SK-N-SH treated with all-trans-retinoic acid at 6 μM for 48 hours (cell line): ENCODE measurements around the gene TTC13.

Experiments used
- ATAC-seq: fragments of 200-7000 bp; cut with Tn5 transposase; 3 replicates; pipeline ENCODE4 v1.9.1; 2020; ENCODE audit warnings: mild to moderate bottlenecking, moderate library complexity
- ARNTL ChIP-seq: fragments of 450-650 bp; formaldehyde crosslinking; IDR thresholded peaks from 2 replicates; pipeline ENCODE4 v1.5.0; 2020; ENCODE audit warnings: low read depth, mild to moderate bottlenecking, moderate library complexity, borderline replicate concordance
- BACH2 ChIP-seq: fragments of 250-450 bp; sonication (Bioruptor Pico); IDR thresholded peaks from 2 replicates; pipeline ENCODE4 v1.9.0; 2021; ENCODE audit warnings: mild to moderate bottlenecking, borderline replicate concordance
- CSDC2 ChIP-seq: fragments of 250-450 bp; sonication (Bioruptor Pico); IDR thresholded peaks from 2 replicates; pipeline ENCODE4 v1.5.0; 2020; ENCODE audit warnings: mild to moderate bottlenecking, moderate library complexity
- GLIS3 ChIP-seq: fragments of 250-450 bp; sonication (Bioruptor Pico); IDR thresholded peaks from 2 replicates; pipeline ENCODE4 v1.5.0; 2020; ENCODE audit warnings: mild to moderate bottlenecking, moderate library complexity
- ISL1 ChIP-seq: fragments of 250-450 bp; sonication (Bioruptor Pico); IDR thresholded peaks from 2 replicates; pipeline ENCODE4 v2.1.2; 2022; ENCODE audit warnings: mild to moderate bottlenecking, moderate library complexity
- OSR1 ChIP-seq: fragments of 250-450 bp; sonication (Bioruptor Pico); IDR thresholded peaks from 2 replicates; pipeline ENCODE4 v1.8.0; 2022; ENCODE audit warnings: moderate library complexity, mild to moderate bottlenecking, inconsistent platforms
- PPARA ChIP-seq: fragments of 250-450 bp; sonication (Bioruptor Pico); IDR thresholded peaks from 2 replicates; pipeline ENCODE4 v1.5.0; 2020; ENCODE audit warnings: mild to moderate bottlenecking, borderline replicate concordance
- RARB ChIP-seq: fragments of 250-450 bp; sonication (Bioruptor Pico); IDR thresholded peaks from 2 replicates; pipeline ENCODE4 v1.8.0; 2021; ENCODE audit warnings: mild to moderate bottlenecking, moderate library complexity
- SNAI2 ChIP-seq: fragments of 250-450 bp; sonication (Bioruptor Pico); IDR thresholded peaks from 2 replicates; pipeline ENCODE4 v1.5.0; 2020; ENCODE audit warnings: mild to moderate bottlenecking, moderate library complexity
- TCF4 ChIP-seq: fragments of 250-450 bp; sonication (Bioruptor Pico); IDR thresholded peaks from 2 replicates; pipeline ENCODE4 v1.8.0; 2021; ENCODE audit warnings: mild to moderate bottlenecking, moderate library complexity, borderline replicate concordance
- ZC3H10 ChIP-seq: fragments of 250-450 bp; sonication (Bioruptor Pico); IDR thresholded peaks from 2 replicates; pipeline ENCODE4 v1.5.1; 2021; ENCODE audit warnings: mild to moderate bottlenecking, moderate library complexity
- ZFP3 ChIP-seq: fragments of 250-450 bp; sonication (Bioruptor Pico); IDR thresholded peaks from 2 replicates; pipeline ENCODE4 v1.5.0; 2020; ENCODE audit warnings: mild to moderate bottlenecking, moderate library complexity
- ZFP30 ChIP-seq: fragments of 450-650 bp; formaldehyde crosslinking; IDR thresholded peaks from 2 replicates; pipeline ENCODE4 v1.5.0; 2022; ENCODE audit warnings: mild to moderate bottlenecking, moderate library complexity
- ZNF565 ChIP-seq: fragments of 450-650 bp; formaldehyde crosslinking; conservative IDR thresholded peaks from 2 replicates; pipeline ENCODE4 v1.5.0; 2020; ENCODE audit warnings: low read depth, mild to moderate bottlenecking, moderate library complexity
- ZNF70 ChIP-seq: fragments of 450-650 bp; formaldehyde crosslinking; IDR thresholded peaks from 2 replicates; pipeline ENCODE4 v1.5.0; 2020; ENCODE audit warnings: mild to moderate bottlenecking, moderate library complexity
- ZNF8 ChIP-seq: fragments of 450-650 bp; formaldehyde crosslinking; IDR thresholded peaks from 2 replicates; pipeline ENCODE4 v1.5.0; 2020; ENCODE audit warnings: mild to moderate bottlenecking, moderate library complexity
- TF ChIP-seq, protein P1 (sequence below): fragments of 250-450 bp; sonication (Bioruptor Pico); IDR thresholded peaks from 2 replicates; pipeline ENCODE4 v1.5.1; 2020; ENCODE audit warnings: low read depth, mild to moderate bottlenecking, moderate library complexity
- TF ChIP-seq, protein P2 (sequence below): fragments of 250-450 bp; sonication (Bioruptor Pico); IDR thresholded peaks from 2 replicates; pipeline ENCODE4 v1.5.1; 2021; ENCODE audit warnings: mild to moderate bottlenecking, moderate library complexity
- TF ChIP-seq, protein P3 (sequence below): fragments of 250-450 bp; sonication (Bioruptor Pico); IDR thresholded peaks from 2 replicates; pipeline ENCODE4 v1.5.0; 2020; ENCODE audit warnings: mild to moderate bottlenecking, moderate library complexity
- TF ChIP-seq, protein P4 (sequence below): fragments of 250-450 bp; sonication (Bioruptor Pico); IDR thresholded peaks from 2 replicates; pipeline ENCODE4 v1.8.0; 2020; ENCODE audit warnings: mild to moderate bottlenecking, moderate library complexity, borderline replicate concordance
- TF ChIP-seq, protein P5 (sequence below): fragments of 250-450 bp; sonication (Bioruptor Pico); IDR thresholded peaks from 2 replicates; pipeline ENCODE4 v1.8.0; 2021; ENCODE audit warnings: low read depth, mild to moderate bottlenecking, moderate library complexity, borderline replicate concordance

The TTC13 gene

DNA sequence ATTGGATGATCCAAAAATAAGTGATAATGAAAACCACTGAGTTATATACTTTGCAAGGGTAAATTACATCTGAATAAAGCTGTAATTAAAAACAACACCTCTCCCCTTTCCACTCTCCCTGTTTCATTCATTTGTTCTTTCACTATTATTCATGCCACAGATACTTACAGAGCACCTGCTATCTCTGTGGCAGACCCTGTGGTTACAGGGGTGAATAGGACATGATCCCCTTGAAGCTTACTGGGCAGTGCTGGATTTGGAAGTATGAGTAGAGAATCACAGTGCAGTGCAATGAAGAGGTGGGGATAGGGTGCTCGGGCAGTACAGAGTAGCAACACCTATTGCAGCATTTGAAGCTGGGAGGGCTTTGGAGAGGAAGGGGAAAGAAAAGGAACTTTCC lies 22.0 kb upstream of the TTC13 start:
- ATAC-seq = no peak
- TF ChIP-seq ZNF8 (CRISPR knock-in tag) (no peak), ZNF70 (CRISPR knock-in tag) (no peak), BACH2 (CRISPR knock-in tag) (no peak), TCF4 (CRISPR knock-in tag) (no peak)
- TF ChIP-seq, protein P1, sequence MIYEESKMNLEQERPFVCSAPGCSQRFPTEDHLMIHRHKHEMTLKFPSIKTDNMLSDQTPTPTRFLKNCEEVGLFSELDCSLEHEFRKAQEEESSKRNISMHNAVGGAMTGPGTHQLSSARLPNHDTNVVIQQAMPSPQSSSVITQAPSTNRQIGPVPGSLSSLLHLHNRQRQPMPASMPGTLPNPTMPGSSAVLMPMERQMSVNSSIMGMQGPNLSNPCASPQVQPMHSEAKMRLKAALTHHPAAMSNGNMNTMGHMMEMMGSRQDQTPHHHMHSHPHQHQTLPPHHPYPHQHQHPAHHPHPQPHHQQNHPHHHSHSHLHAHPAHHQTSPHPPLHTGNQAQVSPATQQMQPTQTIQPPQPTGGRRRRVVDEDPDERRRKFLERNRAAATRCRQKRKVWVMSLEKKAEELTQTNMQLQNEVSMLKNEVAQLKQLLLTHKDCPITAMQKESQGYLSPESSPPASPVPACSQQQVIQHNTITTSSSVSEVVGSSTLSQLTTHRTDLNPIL (CRISPR knock-in tag) = no peak
- TF ChIP-seq, protein P2, sequence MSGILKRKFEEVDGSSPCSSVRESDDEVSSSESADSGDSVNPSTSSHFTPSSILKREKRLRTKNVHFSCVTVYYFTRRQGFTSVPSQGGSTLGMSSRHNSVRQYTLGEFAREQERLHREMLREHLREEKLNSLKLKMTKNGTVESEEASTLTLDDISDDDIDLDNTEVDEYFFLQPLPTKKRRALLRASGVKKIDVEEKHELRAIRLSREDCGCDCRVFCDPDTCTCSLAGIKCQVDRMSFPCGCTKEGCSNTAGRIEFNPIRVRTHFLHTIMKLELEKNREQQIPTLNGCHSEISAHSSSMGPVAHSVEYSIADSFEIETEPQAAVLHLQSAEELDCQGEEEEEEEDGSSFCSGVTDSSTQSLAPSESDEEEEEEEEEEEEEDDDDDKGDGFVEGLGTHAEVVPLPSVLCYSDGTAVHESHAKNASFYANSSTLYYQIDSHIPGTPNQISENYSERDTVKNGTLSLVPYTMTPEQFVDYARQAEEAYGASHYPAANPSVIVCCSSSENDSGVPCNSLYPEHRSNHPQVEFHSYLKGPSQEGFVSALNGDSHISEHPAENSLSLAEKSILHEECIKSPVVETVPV (CRISPR knock-in tag) = no peak

DNA sequence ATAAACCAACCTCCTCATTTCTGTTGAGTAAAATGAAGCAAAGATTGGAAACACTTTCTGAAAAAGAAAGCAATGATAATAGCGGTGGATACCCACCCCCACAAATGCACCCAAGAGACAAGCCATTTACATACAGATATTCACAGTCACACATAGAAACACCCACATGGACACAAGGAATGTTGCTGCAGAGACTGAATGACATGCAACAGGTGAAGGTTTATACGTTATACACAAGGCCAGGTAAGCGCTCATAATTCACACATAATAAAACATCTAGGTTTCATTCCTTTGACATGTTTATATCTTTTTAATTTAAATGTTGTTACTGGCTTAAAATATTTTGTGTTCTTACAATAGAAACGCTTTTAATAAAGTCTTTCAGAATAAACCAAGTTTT lies 21.5 kb upstream of the TTC13 start:
- TF ChIP-seq, protein P2 (CRISPR knock-in tag) = no peak
- TF ChIP-seq OSR1 (CRISPR knock-in tag) = no peak
- TF ChIP-seq, protein P3, sequence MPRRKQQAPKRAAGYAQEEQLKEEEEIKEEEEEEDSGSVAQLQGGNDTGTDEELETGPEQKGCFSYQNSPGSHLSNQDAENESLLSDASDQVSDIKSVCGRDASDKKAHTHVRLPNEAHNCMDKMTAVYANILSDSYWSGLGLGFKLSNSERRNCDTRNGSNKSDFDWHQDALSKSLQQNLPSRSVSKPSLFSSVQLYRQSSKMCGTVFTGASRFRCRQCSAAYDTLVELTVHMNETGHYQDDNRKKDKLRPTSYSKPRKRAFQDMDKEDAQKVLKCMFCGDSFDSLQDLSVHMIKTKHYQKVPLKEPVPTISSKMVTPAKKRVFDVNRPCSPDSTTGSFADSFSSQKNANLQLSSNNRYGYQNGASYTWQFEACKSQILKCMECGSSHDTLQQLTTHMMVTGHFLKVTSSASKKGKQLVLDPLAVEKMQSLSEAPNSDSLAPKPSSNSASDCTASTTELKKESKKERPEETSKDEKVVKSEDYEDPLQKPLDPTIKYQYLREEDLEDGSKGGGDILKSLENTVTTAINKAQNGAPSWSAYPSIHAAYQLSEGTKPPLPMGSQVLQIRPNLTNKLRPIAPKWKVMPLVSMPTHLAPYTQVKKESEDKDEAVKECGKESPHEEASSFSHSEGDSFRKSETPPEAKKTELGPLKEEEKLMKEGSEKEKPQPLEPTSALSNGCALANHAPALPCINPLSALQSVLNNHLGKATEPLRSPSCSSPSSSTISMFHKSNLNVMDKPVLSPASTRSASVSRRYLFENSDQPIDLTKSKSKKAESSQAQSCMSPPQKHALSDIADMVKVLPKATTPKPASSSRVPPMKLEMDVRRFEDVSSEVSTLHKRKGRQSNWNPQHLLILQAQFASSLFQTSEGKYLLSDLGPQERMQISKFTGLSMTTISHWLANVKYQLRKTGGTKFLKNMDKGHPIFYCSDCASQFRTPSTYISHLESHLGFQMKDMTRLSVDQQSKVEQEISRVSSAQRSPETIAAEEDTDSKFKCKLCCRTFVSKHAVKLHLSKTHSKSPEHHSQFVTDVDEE (CRISPR knock-in tag) = no peak
- no peak for TF ChIP-seq PPARA
- TF ChIP-seq ZNF565 (CRISPR knock-in tag) = no peak
- TF ChIP-seq, protein P4, sequence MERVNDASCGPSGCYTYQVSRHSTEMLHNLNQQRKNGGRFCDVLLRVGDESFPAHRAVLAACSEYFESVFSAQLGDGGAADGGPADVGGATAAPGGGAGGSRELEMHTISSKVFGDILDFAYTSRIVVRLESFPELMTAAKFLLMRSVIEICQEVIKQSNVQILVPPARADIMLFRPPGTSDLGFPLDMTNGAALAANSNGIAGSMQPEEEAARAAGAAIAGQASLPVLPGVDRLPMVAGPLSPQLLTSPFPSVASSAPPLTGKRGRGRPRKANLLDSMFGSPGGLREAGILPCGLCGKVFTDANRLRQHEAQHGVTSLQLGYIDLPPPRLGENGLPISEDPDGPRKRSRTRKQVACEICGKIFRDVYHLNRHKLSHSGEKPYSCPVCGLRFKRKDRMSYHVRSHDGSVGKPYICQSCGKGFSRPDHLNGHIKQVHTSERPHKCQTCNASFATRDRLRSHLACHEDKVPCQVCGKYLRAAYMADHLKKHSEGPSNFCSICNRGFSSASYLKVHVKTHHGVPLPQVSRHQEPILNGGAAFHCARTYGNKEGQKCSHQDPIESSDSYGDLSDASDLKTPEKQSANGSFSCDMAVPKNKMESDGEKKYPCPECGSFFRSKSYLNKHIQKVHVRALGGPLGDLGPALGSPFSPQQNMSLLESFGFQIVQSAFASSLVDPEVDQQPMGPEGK = no peak
- TF ChIP-seq ZC3H10 (CRISPR knock-in tag) = no peak
- no peak for TF ChIP-seq BACH2 (CRISPR knock-in tag)
- no peak for TF ChIP-seq ZFP3 (CRISPR knock-in tag)
- TF ChIP-seq ZNF70 (CRISPR knock-in tag) = no peak
- TF ChIP-seq RARB = no peak
- TF ChIP-seq GLIS3 (CRISPR knock-in tag) = no peak
- TF ChIP-seq, protein P5, sequence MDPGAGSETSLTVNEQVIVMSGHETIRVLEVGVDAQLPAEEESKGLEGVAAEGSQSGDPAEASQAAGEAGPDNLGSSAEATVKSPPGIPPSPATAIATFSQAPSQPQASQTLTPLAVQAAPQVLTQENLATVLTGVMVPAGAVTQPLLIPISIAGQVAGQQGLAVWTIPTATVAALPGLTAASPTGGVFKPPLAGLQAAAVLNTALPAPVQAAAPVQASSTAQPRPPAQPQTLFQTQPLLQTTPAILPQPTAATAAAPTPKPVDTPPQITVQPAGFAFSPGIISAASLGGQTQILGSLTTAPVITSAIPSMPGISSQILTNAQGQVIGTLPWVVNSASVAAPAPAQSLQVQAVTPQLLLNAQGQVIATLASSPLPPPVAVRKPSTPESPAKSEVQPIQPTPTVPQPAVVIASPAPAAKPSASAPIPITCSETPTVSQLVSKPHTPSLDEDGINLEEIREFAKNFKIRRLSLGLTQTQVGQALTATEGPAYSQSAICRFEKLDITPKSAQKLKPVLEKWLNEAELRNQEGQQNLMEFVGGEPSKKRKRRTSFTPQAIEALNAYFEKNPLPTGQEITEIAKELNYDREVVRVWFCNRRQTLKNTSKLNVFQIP (CRISPR knock-in tag) = no peak
- TF ChIP-seq SNAI2 (CRISPR knock-in tag) = no peak
- no peak for TF ChIP-seq ISL1 (CRISPR knock-in tag)
- TF ChIP-seq ZNF8 (CRISPR knock-in tag) = no peak
- no peak for TF ChIP-seq TCF4 (CRISPR knock-in tag)
- no peak for TF ChIP-seq ARNTL (CRISPR knock-in tag)
- no peak for ATAC-seq

DNA sequence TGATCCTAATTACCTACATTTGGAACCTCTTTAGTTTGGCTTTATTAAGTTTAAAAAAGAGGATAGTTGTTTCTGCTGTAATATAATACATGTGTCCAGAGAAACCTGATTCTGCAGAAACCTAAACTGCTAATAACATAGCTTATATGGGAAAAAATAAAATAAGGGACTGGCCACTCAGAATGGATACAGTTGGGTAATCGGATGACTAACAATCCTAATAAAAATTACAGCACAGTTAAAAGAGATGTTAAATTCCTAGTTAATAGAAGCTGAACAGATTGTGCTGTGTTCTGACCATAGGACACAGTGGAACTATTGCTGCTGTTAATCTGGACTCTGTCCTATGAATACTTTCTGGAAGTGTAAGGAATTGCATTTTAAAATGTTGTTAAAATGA lies 16.2 kb upstream of the TTC13 start:
- TF ChIP-seq, protein P5 (CRISPR knock-in tag) = no peak
- TF ChIP-seq ZNF565 (CRISPR knock-in tag) (no peak), ZFP30 (CRISPR knock-in tag) (no peak), ZNF8 (CRISPR knock-in tag) (no peak), ZC3H10 (CRISPR knock-in tag) (no peak), OSR1 (CRISPR knock-in tag) (no peak), CSDC2 (no peak), ZFP3 (CRISPR knock-in tag) (no peak), ARNTL (CRISPR knock-in tag) (no peak)
- TF ChIP-seq, protein P2 (CRISPR knock-in tag) = no peak
- no peak for ATAC-seq
